Smooth muscle cell (in vitro differentiated cells): ENCODE results near the gene RAD50. TPM values are rescaled to one million over a fixed set of nuclear protein-coding genes. Genes with fewer than 3 reads are reported as not detected.

Experiments used
- DNase-seq: peaks from one replicate; lab custom pipeline; 2025; ENCODE audit not compliant: unreplicated experiment; lab: John Stamatoyannopoulos, UW
- H2AFZ ChIP-seq: fragments of 200-600 bp; sonication (generic); 2 replicates; pipeline ENCODE4 v1.6.0; 2016; ENCODE audit warnings: antibody characterized with exemption, low read depth, mild to moderate bottlenecking
- H3F3A ChIP-seq: fragments of 200-600 bp; sonication (generic); 2 replicates; pipeline ENCODE4 v1.6.0; 2017; ENCODE audit warnings: antibody characterized with exemption, low read depth
- H3K27ac ChIP-seq: fragments of 200-600 bp; sonication (generic); 2 replicates; pipeline ENCODE4 v1.5.1; 2016; ENCODE audit warnings: low read depth, mild to moderate bottlenecking
- H3K27me3 ChIP-seq: fragments of 200-600 bp; sonication (generic); 2 replicates; pipeline ENCODE4 v1.6.1; 2016; ENCODE audit warnings: low read depth, mild to moderate bottlenecking
- H3K36me3 ChIP-seq: fragments of 200-600 bp; sonication (generic); 2 replicates; pipeline ENCODE4 v1.5.1; 2016; ENCODE audit warnings: low read depth
- H3K4me1 ChIP-seq: fragments of 200-600 bp; sonication (generic); 2 replicates; pipeline ENCODE4 v1.5.1; 2016; ENCODE audit warnings: low read depth
- H3K4me2 ChIP-seq: fragments of 200-600 bp; sonication (generic); 2 replicates; pipeline ENCODE4 v1.6.0; 2016; ENCODE audit warnings: mild to moderate bottlenecking
- H3K4me3 ChIP-seq: fragments of 200-600 bp; sonication (generic); 2 replicates; pipeline ENCODE4 v1.5.1; 2016; ENCODE audit warnings: mild to moderate bottlenecking
- H3K79me2 ChIP-seq: fragments of 200-600 bp; sonication (generic); 2 replicates; pipeline ENCODE4 v1.6.0; 2016; ENCODE audit warnings: low read depth, mild to moderate bottlenecking
- H3K9ac ChIP-seq: fragments of 200-600 bp; sonication (generic); 2 replicates; pipeline ENCODE4 v1.6.0; 2016; ENCODE audit warnings: low read depth
- H3K9me3 ChIP-seq: fragments of 200-600 bp; sonication (generic); replicated peaks from 2 replicates; pipeline ENCODE4 v1.5.1; 2016; ENCODE audit warnings: low read depth
- H4K20me1 ChIP-seq: fragments of 200-600 bp; sonication (generic); 2 replicates; pipeline ENCODE4 v1.6.0; 2016; ENCODE audit warnings: low read depth
- WGBS: methylation state at CpG from one replicate; pipeline ENCODE4 v1.1.7; 2016; ENCODE audit warnings: low lambda C conversion rate; 5-methylcytosine and 5-hydroxymethylcytosine counted together
- polyA plus RNA-seq: library from polyadenylated mRNA; unstranded; fragments of >200 nt; fragmentation: Nextera tagmentation; extraction: Ambion mirVana; gene quantifications from 2 replicates; pipeline ENCODE4 v1.2.1, GENCODE V29; 2016
- total RNA-seq: library from RNA; depleted of rRNA; stranded (reverse); fragments of >200 nt; gene quantifications from 2 replicates; pipeline ENCODE4 v1.2.3, GENCODE V29; 2014
- TF ChIP-seq, protein P1 (sequence below): fragments of 200-600 bp; sonication (generic); IDR thresholded peaks from 2 replicates; pipeline ENCODE4 v1.5.1; 2017; ENCODE audit warnings: borderline replicate concordance, mild to moderate bottlenecking, antibody characterized with exemption; ENCODE audit not compliant: insufficient read depth, poor library complexity, severe bottlenecking

The RAD50 gene
- total and polyA plus RNA-seq, 2 experiments from 2014 or later: 19.9 to 28.8 TPM

DNA sequence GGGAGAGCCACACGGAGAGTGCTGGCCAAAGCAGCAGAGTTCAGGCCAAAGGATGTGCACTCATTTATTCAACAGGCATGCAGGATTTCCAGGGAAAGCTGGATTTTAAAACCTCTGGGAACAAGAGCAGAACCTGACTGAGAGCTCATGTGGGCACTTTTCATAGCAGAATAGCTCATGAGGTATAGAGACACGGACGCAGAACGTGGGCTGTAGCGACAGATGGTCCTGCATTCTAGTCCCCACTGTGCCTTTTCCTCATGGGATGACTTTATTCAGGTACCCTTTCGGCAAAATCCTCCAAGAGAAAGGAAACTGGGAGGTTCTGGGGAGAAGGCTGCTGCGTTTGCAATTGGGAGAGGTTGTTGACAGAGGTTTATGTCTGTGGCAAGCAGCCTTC is 122.4 kb downstream of the RAD50 start:
- Histone ChIP-seq H4K20me1 (no peaks in the 10 kb centered on the region), H3K9ac (no peak overlapping the region), H3K4me1 (peaks cover 6% of the 10 kb centered on the region), H3F3A (no peaks in the 10 kb centered on the region), H2AFZ (no peak overlapping the region), H3K27me3 (no peaks in the 10 kb centered on the region), H3K9me3 (no peaks in the 10 kb centered on the region), H3K27ac (no peak overlapping the region), H3K79me2 (no peaks in the 10 kb centered on the region), H3K4me3 (no peak overlapping the region), H3K36me3 (no peaks in the 10 kb centered on the region), H3K4me2 (no peak overlapping the region)
- TF ChIP-seq, protein P1, sequence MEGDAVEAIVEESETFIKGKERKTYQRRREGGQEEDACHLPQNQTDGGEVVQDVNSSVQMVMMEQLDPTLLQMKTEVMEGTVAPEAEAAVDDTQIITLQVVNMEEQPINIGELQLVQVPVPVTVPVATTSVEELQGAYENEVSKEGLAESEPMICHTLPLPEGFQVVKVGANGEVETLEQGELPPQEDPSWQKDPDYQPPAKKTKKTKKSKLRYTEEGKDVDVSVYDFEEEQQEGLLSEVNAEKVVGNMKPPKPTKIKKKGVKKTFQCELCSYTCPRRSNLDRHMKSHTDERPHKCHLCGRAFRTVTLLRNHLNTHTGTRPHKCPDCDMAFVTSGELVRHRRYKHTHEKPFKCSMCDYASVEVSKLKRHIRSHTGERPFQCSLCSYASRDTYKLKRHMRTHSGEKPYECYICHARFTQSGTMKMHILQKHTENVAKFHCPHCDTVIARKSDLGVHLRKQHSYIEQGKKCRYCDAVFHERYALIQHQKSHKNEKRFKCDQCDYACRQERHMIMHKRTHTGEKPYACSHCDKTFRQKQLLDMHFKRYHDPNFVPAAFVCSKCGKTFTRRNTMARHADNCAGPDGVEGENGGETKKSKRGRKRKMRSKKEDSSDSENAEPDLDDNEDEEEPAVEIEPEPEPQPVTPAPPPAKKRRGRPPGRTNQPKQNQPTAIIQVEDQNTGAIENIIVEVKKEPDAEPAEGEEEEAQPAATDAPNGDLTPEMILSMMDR: no peak
- DNase-seq: no peak
- WGBS: 95% methylated on average over 7 of the region's 7 CpGs

DNA sequence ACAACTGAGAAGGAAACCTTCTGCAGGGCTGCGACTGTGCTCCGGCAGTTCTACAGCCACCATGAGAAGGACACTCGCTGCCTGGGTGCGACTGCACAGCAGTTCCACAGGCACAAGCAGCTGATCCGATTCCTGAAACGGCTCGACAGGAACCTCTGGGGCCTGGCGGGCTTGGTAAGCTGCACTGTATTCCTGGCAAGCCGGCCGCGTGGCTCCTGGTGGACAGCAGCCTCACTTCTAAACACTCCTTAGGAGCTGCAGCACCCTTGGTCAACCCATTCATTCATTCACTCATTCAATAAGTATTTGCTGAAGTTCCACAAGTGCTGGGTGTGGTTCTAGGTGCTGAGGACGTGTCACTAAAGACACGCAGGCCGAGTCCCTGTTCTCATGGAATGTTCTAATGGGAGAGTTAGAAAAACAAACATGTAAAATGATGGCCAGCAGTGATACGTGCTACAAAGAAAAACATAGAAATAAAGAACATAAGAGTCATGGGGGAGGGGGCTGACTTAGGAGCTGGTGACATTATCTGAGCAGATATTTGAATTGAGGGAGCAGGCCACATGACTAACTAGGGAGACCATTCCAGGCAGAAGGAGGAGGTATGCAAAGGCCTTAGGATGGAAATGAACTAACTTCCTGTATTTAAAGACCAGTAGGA is 123.1 kb downstream of the RAD50 start:
- 94% methylated on average over 15 of the region's 15 CpGs for WGBS
- DNase-seq: no peak
- no peaks in the 10 kb centered on the region for H3K9me3 ChIP-seq
- no peaks in the 10 kb centered on the region for H3K79me2 ChIP-seq
- H2AFZ ChIP-seq: no peak overlapping the region
- H3K27ac ChIP-seq: no peak overlapping the region
- H4K20me1 ChIP-seq: no peaks in the 10 kb centered on the region
- peaks cover 2% of the 10 kb centered on the region for H3K4me1 ChIP-seq
- no peaks in the 10 kb centered on the region for H3K36me3 ChIP-seq
- H3K4me3 ChIP-seq: no peak overlapping the region
- H3K9ac ChIP-seq: no peak overlapping the region
- H3K27me3 ChIP-seq: no peaks in the 10 kb centered on the region
- no peak overlapping the region for H3K4me2 ChIP-seq
- H3F3A ChIP-seq: no peaks in the 10 kb centered on the region
- TF ChIP-seq, protein P1: no peak

DNA sequence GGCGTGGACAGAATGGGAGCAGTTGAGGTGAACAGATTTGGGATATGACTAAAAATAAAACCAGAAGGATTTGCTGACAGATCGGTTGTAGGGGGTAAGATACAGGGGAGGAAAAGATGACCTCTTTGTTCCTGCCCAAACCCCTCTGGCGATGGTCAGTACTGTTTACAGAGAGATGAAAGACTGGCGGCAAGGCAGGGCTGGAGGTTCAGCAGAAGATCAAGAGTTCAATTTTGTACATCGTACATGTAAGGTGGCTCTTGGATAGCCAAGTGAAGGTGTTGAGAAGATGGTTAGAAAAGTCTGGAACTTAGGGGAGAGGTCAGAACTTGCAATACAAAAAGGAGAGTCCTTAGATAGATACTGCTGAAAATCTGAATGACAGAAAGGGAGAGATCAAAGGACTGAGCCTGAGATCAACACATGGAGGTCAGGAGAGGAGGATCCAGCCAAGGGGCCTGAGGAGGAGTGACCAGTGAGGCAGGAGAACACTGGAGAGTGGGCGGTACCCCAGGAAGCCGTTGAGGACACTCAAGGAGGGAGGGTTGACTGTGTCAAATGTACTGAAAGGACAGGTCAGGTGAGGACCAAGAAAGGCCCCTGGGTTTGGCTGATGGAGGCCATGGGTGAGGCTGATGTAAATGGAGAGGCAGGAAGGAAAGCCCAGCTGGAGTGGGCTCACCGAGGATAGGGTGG is 124.2 kb downstream of the RAD50 start:
- Histone ChIP-seq H3F3A (no peaks in the 10 kb centered on the region), H4K20me1 (no peaks in the 10 kb centered on the region), H3K4me1 (no peaks in the 10 kb centered on the region), H3K36me3 (no peaks in the 10 kb centered on the region), H3K27me3 (no peaks in the 10 kb centered on the region), H3K9me3 (no peaks in the 10 kb centered on the region), H3K4me2 (no peak overlapping the region), H2AFZ (no peak overlapping the region), H3K4me3 (no peak overlapping the region), H3K79me2 (no peaks in the 10 kb centered on the region), H3K27ac (no peak overlapping the region), H3K9ac (no peak overlapping the region)
- WGBS: 96% methylated on average over 8 of the region's 8 CpGs
- no peak for DNase-seq
- TF ChIP-seq, protein P1: no peak
